Endothelial cell of umbilical vein (primary cell): ENCODE results near the gene RPL12. TPM values are rescaled to one million over a fixed set of nuclear protein-coding genes. Genes with fewer than 3 reads are reported as not detected.

Source experiments
- BruUV-seq: library from RNA; stranded (reverse); fragments of 400-500 nt; replicated peaks from 2 replicates; lab custom pipeline; 2021; lab: Mats Ljungman, UMichigan
- CTCF ChIA-PET: fragments of 300-600, 350-600 bp; sonication (Branson Sonifier 250); formaldehyde crosslinking; loops from one replicate; lab custom pipeline; 2021; ENCODE audit warnings: antibody characterized with exemption, inconsistent platforms; lab: Charles Lee
- POLR2A ChIA-PET: fragments of 300-600, 350-600 bp; sonication (Branson Sonifier 250); formaldehyde crosslinking; loops from one replicate; lab custom pipeline; 2021; ENCODE audit warnings: antibody characterized with exemption, inconsistent platforms; lab: Charles Lee
- DNase-seq: peaks from one replicate; pipeline ENCODE4 v3.0.0-alpha.2; 2011; ENCODE audit warnings: low read depth, low spot score
- FAIRE-seq: peaks from 2 replicates; lab custom pipeline; 2011; peaks lifted over from hg19 to GRCh38; lab: Jason Lieb, UNC
- H2AFZ ChIP-seq: 2 replicates; pipeline ENCODE4 v1.6.0; 2012; ENCODE audit warnings: low read depth, low read length, control low read depth, inconsistent platforms
- H3K27ac ChIP-seq: 2 replicates; pipeline ENCODE4 v1.5.1; 2011; ENCODE audit warnings: low read depth, mild to moderate bottlenecking, control low read depth, low read length, moderate library complexity; ENCODE audit not compliant: insufficient read depth
- H3K27me3 ChIP-seq, 2 experiments: 2 replicates each; pipeline versions ENCODE4 v1.6.0 to v1.6.1; 2011; ENCODE audit warnings: low read length in 2 of 2, mixed read lengths in 1 of 2; ENCODE audit not compliant: control insufficient read depth in 2 of 2, insufficient read depth in 2 of 2
- H3K36me3 ChIP-seq, 2 experiments: 2 replicates in 1 of 2; 3 replicates in 1 of 2; pipeline ENCODE4 v1.5.1; 2011; ENCODE audit warnings: low read length in 2 of 2, mild to moderate bottlenecking in 1 of 2, moderate library complexity in 1 of 2; ENCODE audit not compliant: control insufficient read depth in 2 of 2, insufficient read depth in 2 of 2; ENCODE audit errors: extremely low read depth in 1 of 2
- H3K4me1 ChIP-seq: 3 replicates; pipeline ENCODE4 v1.5.1; 2011; ENCODE audit warnings: mild to moderate bottlenecking, low read length; ENCODE audit not compliant: control insufficient read depth, insufficient read depth; ENCODE audit errors: extremely low read depth
- H3K4me2 ChIP-seq: 2 replicates; pipeline ENCODE4 v1.6.1; 2011; ENCODE audit warnings: low read length, control low read depth, mixed read lengths; ENCODE audit not compliant: insufficient read depth
- H3K4me3 ChIP-seq, 3 experiments: fragments of 200-600 bp in 1 of 3; sonication (generic), shearing (Covaris generic) in 1 of 3; replicated peaks in 1 of 3; 2 replicates each; pipeline ENCODE4 v1.5.1; 2011 to 2016; ENCODE audit warnings: control low read depth in 3 of 3, low read length in 3 of 3, mild to moderate bottlenecking in 2 of 3, inconsistent platforms in 1 of 3, low read depth in 1 of 3, moderate library complexity in 1 of 3; ENCODE audit not compliant: insufficient read depth in 1 of 3
- H3K79me2 ChIP-seq: 2 replicates; pipeline ENCODE4 v1.6.0; 2012; ENCODE audit warnings: low read length, inconsistent platforms; ENCODE audit not compliant: control insufficient read depth, insufficient read depth
- H3K9ac ChIP-seq: replicated peaks from 2 replicates; pipeline ENCODE3; 2011; ENCODE audit warnings: low read length, control low read depth; ENCODE audit not compliant: insufficient read depth; ENCODE audit errors: extremely low read depth
- H3K9me1 ChIP-seq: replicated peaks from 3 replicates; pipeline ENCODE4 v1.6.0; 2011; ENCODE audit warnings: mild to moderate bottlenecking, low read length; ENCODE audit not compliant: control insufficient read depth, insufficient read depth; ENCODE audit errors: extremely low read depth
- H3K9me3 ChIP-seq: replicated peaks from 2 replicates; pipeline ENCODE4 v1.5.1; 2012; ENCODE audit warnings: low read length, inconsistent platforms; ENCODE audit not compliant: control insufficient read depth, insufficient read depth
- H4K20me1 ChIP-seq: replicated peaks from 2 replicates; pipeline ENCODE3; 2011; ENCODE audit warnings: mild to moderate bottlenecking, low read length; ENCODE audit not compliant: control insufficient read depth, insufficient read depth; ENCODE audit errors: extremely low read depth
- FOS ChIP-seq: IDR thresholded peaks from 2 replicates; pipeline ENCODE4 v1.6.1; 2011; ENCODE audit warnings: mild to moderate bottlenecking, low read length, moderate library complexity, borderline replicate concordance; ENCODE audit not compliant: insufficient read depth
- GATA2 ChIP-seq: IDR thresholded peaks from 2 replicates; pipeline ENCODE4 v1.7.0; 2011; ENCODE audit warnings: low read depth, mild to moderate bottlenecking, moderate library complexity, mixed read lengths, low read length; ENCODE audit not compliant: insufficient read length, insufficient read depth
- MYC ChIP-seq: IDR thresholded peaks from one replicate; pipeline ENCODE4 v1.6.1; 2011; ENCODE audit warnings: mild to moderate bottlenecking, low read depth, low read length
- POLR2AphosphoS5 ChIP-seq: IDR thresholded peaks from 2 replicates; pipeline ENCODE4 v1.6.1; 2012; ENCODE audit warnings: low read depth, mild to moderate bottlenecking, control low read depth, low read length, moderate library complexity; ENCODE audit not compliant: insufficient read depth
- dilution Hi-C: fragments of 300-500 bp; cut with MboI; formaldehyde crosslinking; loops from one replicate; pipeline ENCODE4 v1.15.0; 2019; ENCODE audit warnings: low sequenced_read_pairs; ENCODE audit not compliant: extremely low pct_ligation_motif_present
- intact Hi-C: fragments of 100-400 bp; cut with micrococcal nuclease; formaldehyde crosslinking; loops from one replicate; pipeline ENCODE4 v1.10.0; 2022
- polyA plus RNA-seq, 4 experiments: library from polyadenylated mRNA; depleted of rRNA in 3 of 4; stranded (reverse) in 3 of 4; unstranded in 1 of 4; fragments of >200 nt; gene quantifications; 2 replicates each; pipeline versions ENCODE4 v1.2.1 to v1.2.3, GENCODE V29; 2011 to 2012; ENCODE audit warnings: missing spikeins in 1 of 4
- total RNA-seq: library from RNA; stranded (reverse); gene quantifications from 2 replicates; pipeline ENCODE4 v1.2.3, GENCODE V29; 2021

Gene RPL12
- total and polyA plus RNA-seq, 2 donors (not counting 3 experiments of a cell fraction or from before 2014, with no cell fraction given) = 1,231 to 3,007 TPM

DNA sequence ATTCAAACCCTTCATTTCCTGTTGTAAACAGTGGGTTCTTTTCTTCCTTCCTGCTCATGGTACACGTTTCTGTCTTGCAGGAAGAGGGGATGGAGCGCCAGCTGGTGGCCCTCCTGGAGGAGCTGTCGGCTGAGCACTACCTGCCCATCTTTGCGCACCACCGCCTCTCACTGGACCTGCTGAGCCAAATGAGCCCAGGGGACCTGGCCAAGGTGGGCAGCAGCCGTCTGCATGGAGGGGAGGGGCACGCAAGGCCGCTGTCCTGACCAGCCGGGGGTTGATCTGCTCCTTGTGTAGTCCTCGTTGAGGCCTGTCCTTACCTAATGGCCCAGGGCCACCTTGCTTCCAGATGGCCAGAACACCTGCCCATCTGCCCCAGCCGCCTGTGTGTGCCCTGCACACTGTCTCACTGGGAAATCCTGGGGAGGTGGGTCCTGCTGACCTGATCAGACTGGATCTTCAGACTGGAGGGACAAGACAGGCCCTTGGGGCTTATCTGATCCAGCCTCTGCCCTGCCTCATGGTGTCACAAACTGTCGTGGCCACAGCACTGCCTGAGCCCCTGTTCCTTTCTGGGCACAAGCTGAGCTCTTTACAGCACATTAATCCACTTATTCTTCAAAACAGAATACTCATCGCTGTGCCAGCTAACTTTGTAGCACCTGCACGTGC is 44.8 kb upstream of the RPL12 start:
- no peak overlapping the region for H3K4me3 ChIP-seq
- FAIRE-seq (no peak), DNase-seq (no peak)
- H4K20me1 ChIP-seq = no peaks in the 10 kb centered on the region
- H3K9me3 ChIP-seq = no peaks in the 10 kb centered on the region
- no peak overlapping the region for H3K4me2 ChIP-seq
- H3K4me1 ChIP-seq = peaks cover 4% of the 10 kb centered on the region
- BruUV-seq = no TSS peak
- H3K9me1 ChIP-seq = no peaks in the 10 kb centered on the region
- no peak overlapping the region for H2AFZ ChIP-seq
- no peak overlapping the region for H3K9ac ChIP-seq
- ChIA-PET CTCF (interaction anchor here (0.8 to 1.8 kb wide), 3 partner anchors 83 to 555 kb away, joined by 3 to 4 read pairs (median 4); no protein-coding TSS in a partner anchor), POLR2A (no interaction called here)
- intact Hi-C loops (no loop called here), dilution Hi-C loops (no loop called here)
- no peaks in the 10 kb centered on the region for H3K27me3 ChIP-seq
- peaks cover 4 to 23% of the 10 kb centered on the region in 2 experiments for H3K36me3 ChIP-seq
- TF ChIP-seq GATA2 (no peak), MYC (no peak), POLR2AphosphoS5 (peak; percentile 22)
- no peaks in the 10 kb centered on the region for H3K79me2 ChIP-seq
- H3K27ac ChIP-seq = no peak overlapping the region

- H3K9ac ChIP-seq = no peak overlapping the region
- DNase-seq (no peak), FAIRE-seq (no peak)
- H3K27me3 ChIP-seq = no peaks in the 10 kb centered on the region
- no peaks in the 10 kb centered on the region for H3K9me3 ChIP-seq
- H4K20me1 ChIP-seq = no peaks in the 10 kb centered on the region
- TF ChIP-seq FOS = no peak
- no peaks in the 10 kb centered on the region for H3K9me1 ChIP-seq
- no TSS peak for BruUV-seq
- POLR2A ChIA-PET = no interaction called here
- H3K79me2 ChIP-seq = no peaks in the 10 kb centered on the region
- intact Hi-C loops = no loop called here
- H3K4me2 ChIP-seq = no peak overlapping the region
- peaks cover 4 to 29% of the 10 kb centered on the region in 2 experiments for H3K36me3 ChIP-seq
- no peak overlapping the region for H3K4me3 ChIP-seq
- dilution Hi-C loops = no loop called here
- peaks cover 4% of the 10 kb centered on the region for H3K4me1 ChIP-seq
- H3K27ac ChIP-seq = no peak overlapping the region
- no peak overlapping the region for H2AFZ ChIP-seq
- CTCF ChIA-PET = no interaction called here
Measured at GRCh38 chr9:127494304-127494702, 43.1 kb upstream of the RPL12 start.
